Measurements from ENCODE around the gene PRKCZ.

- TF ChIP-seq MAX (IDR thresholded peaks at IDR 0.05) (no peak), CTCF (IDR thresholded peaks at IDR 0.05; ENCODE audit: low read depth, low read length, missing input control) (peak; percentile 10), GABPA (IDR thresholded peaks at IDR 0.05 in 1 of 2, conservative IDR thresholded peaks at IDR 0.05 in 1 of 2) (no peak), ATF3 (IDR thresholded peaks at IDR 0.05) (no peak), ZBTB33 (IDR thresholded peaks at IDR 0.05) (no peak), RAD21 (IDR thresholded peaks at IDR 0.05) (no peak), REST (IDR thresholded peaks at IDR 0.05) (no peak), SP1 (IDR thresholded peaks at IDR 0.05) (no peak), YY1 (IDR thresholded peaks at IDR 0.05) (no peak)
These were observed 177.3 kb downstream of the PRKCZ start for GRCh38 chr1:2227346-2228156.
